GM18507 (cell line): ENCODE results near the gene CDYL2.

Source experiments
- DNase-seq: peaks from one replicate; pipeline ENCODE4 v3.0.0; 2011; ENCODE audit warnings: low read depth; ENCODE audit not compliant: insufficient read length; ENCODE audit errors: extremely low spot score
- FAIRE-seq: peaks from 2 replicates; lab custom pipeline; 2011; peaks lifted over from hg19 to GRCh38; lab: Jason Lieb, UNC

Gene CDYL2, protein sequence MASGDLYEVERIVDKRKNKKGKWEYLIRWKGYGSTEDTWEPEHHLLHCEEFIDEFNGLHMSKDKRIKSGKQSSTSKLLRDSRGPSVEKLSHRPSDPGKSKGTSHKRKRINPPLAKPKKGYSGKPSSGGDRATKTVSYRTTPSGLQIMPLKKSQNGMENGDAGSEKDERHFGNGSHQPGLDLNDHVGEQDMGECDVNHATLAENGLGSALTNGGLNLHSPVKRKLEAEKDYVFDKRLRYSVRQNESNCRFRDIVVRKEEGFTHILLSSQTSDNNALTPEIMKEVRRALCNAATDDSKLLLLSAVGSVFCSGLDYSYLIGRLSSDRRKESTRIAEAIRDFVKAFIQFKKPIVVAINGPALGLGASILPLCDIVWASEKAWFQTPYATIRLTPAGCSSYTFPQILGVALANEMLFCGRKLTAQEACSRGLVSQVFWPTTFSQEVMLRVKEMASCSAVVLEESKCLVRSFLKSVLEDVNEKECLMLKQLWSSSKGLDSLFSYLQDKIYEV

DNA sequence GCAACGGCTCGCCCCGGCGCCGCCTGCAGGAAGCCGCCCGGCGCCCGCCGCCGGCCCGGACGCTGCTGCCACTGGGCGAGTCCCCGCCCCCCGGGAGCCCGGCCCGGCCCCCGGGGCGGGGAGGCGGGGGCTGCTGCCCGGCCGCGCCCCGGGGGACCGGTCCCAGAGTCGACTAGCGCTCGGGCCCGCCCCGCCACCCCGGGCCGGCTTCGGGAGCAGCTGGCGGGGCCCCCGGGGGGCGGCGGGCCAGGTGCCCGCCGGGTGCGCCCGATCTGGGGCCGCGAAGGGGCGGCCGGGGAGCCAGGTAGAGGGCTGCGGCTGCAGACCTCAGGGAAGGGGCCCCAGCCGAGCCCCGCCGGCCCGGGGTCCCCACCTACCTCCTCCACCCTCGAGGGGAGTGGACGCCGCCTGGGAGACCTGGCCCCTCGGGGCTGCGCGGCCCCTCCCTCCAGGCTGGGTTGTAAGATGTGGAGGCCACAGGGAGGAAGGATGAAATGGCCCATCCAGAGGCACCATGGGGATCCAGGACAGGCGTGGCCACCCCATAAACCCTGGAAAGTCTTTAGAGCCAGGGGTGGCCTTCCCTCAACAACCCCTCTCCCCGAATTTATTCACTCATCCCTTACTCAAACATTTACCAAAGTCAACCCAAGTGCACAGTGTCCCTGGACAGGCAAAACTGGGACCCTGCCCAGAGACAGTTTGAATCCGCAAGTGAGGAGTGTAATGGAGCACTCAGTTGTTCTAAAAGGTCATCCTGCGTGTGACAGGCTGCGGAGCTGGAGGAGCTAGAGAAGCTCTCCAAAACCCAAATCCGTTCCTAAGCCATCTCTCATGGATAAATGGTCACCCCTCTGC, at the start of gene CDYL2:
CDYL2 (minus strand) TSS at position 73 of the 858 bp plus-strand sequence. CDS start 425 bp downstream, outside the sequence.
- DNase-seq, result peak; percentile 38

DNA sequence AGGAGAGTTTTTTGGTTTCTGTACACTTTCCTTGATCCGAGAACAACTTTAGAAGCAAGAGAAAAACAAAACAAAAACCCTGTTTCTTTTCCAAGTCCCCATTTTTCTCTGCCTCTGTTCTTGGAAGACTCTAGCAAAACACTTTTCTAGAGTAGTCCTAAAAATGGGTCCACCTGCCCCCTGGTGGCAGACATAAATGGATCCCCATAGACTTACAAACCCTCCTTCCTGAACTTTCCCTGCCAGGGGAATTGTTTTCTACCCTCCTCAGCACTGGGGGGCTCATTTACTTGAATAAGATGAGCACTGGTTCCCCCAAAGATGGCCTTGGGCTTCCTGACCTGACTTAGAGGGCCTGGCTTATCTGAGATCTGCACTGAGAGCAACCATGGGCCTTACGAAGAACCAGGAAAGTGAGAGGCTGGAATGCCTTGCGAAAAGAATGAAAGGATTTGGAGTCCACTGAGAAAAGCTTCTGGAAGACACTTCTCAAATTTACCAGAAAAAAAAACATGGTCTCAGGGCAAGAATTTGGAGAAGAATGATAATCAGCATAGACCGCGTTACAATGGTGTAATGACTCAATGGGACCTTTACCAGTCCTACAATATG, 48.0 kb upstream of the CDYL2 start:
- DNase-seq (no peak), FAIRE-seq (peak; percentile 47)

More for the DNA sequence above, at the start of gene CDYL2:
- FAIRE-seq, result no peak

DNA sequence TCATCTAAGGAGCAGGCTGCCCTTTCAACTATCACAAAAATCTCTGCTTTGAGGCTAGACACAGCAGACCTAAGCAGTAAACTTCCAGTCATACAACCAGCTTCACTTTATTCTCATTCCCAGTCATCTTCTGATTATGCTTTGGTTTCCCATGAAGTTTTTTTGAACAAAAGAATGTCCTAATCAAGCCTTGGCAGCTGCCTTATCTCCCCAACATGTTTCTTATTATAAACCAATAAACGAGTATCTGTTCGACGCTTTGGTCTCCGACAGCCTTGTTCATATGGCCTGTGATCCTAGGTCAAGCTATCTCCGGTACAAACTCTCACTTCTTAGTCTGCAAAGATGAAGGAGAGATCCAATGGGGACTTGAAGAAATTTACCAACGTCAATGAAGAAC, 47.4 kb upstream of the CDYL2 start:
- FAIRE-seq (no peak), DNase-seq (no peak)

DNA sequence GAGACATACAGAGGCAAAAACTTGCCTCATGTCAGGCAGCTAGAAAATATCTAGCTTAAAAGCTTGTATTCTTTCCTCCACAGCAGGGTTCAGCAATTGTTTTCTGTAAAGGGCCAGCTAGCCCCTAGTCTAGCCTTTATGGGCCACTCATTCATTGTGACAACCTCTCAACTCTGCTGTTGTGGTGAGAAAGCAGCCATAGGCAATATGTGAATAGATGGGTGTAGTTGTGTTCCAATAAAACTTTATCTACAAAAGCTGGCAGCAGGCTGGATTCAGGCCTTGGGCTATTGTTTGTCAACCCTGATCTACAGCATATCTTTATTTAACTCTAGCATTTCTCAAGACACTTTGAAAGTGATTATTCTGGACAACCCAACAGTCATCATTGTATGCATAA, 46.4 kb upstream of the CDYL2 start:
- DNase-seq, result no peak
- FAIRE-seq, result no peak

DNA sequence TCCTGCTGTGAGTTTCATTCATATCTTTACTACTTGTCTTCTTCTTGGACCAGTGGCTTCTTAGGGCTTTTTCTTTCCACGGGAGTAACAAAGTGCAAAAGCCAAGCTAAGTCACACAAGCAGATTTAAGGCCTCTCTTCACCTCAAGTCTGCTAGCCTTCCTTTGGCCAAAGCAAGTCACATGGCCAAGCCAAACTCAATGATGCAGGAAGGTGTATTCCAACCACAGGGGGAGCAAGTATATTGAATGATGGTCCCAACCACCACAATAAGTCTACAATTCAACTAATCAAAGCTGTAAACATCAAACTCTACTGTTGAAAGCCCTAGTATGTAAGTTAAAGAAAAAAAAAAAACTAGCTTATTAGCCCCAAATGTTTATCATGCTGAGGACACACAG, 44.5 kb upstream of the CDYL2 start:
- FAIRE-seq (no peak), DNase-seq (no peak)

DNA sequence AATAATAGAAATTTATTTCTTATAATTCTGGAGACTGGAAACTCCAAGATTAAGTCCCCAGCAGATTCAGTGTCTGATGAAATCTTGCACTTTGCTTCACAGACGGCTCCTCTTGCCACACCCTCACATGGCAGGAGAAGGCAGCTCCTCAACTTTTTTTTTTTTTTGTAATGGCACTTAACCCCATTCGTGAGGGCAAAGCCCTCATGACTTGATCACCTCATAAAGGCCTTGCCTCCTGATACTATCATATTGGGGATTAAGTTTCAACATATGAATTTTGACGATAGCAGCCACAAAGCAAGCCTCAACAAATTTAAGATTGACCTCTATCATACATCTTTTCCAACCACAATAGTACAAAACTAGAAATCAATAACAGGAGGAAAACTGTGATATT, 42.3 kb upstream of the CDYL2 start:
- DNase-seq, result no peak
- no peak for FAIRE-seq

DNA sequence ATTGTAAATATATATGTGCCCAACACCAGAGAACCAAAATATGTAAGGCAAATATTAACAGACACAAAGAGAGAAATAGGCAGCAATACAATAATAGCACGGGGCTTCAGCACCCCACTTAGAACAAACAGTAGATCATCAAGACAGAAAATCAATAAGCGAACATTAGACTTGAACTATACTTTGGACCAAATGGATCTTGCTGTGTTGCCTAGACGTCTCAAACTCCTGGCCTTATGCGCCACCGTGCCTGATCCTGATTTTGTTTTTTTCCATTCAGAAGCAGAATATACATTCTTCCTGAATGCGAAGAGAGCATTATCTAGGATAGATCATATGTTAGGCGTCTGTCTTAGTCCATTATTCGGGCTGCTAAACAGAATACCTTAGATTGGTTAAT, 41.9 kb upstream of the CDYL2 start:
- FAIRE-seq, result no peak
- no peak for DNase-seq

DNA sequence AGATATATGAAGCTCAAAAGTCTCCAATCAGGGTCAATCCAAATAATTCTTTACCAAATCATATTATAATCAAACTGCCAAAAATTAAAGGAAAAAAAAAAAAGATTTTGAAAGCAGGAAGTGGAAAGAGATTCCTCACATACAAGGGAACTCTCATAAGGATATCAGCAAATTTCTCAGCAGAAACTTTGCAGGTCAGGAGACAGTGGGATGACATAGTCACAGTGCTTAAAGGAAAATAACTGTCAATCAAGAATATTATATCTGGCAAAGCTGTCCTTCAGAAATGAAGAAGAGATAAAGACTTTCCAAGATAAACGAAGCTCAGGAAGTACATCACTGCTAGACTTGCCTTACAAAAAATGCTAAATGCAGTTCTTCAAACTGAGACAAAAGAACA, 40.0 kb upstream of the CDYL2 start:
- no peak for FAIRE-seq
- DNase-seq, result no peak

DNA sequence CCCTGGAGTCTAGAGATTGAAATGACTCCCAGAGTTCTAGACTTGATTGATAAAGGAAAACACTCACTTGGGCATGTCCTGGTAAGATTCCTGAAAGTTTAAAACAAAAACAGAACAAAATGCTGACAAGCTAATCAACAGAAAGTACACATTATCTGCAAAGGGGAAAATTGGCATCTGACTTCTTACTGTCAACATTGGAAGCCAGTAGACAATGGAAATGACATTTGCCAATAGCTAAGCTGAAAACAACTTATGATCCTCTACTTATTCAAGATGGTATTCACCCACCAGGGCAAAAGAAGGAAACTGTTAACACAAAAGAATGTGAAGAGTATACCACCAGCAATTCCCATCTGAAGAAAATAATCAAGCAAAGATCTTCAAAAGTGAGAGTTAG, 36.8 kb upstream of the CDYL2 start:
- FAIRE-seq (no peak), DNase-seq (no peak)

DNA sequence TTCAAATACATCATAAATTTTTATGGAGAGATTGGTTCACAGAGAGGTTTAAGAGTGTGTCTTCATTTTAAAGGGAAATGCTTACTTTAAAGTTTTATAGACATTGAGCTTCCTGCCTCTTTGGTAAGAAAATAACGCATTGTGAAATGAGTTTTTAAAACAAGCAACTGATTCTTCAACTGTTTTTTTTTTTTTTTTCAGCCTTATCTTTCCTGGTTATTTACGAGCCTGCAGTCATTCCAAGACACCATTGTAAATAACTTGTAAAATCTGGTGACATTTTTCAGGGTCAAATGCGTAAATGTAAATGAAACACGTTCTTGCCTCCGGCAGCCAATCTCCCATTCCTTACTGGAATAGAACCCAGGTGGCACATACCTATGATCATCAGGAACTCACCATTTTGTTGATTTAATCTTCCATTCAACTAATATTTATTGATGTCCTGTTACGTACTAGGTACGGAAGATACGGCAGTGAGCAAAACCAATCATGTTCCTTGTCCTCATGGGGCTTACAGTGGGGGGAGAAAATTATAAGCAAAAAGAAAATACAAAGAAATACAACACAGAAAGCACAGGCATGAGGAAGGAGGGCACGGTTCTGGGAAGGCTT, 33.2 kb upstream of the CDYL2 start:
- no peak for FAIRE-seq
- DNase-seq, result no peak

DNA sequence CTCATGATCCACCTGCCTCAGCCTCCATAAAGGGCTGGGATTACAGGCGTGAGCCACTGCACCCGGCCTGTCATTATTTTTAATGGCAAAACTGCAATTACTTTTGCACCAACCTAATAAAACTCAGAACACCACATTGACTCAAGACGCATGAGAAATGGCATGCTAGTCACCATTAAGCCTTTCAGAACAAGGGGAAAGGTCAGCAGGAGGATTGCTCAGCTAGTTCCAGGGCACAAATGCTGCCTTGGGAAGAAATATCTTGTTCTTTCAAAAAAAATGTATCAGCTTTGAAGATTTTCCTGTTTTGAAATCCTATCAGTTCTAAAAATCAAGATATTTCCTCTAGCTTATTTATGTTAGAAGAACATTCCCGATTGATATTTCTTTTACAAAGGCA, 32.4 kb upstream of the CDYL2 start:
- FAIRE-seq (no peak), DNase-seq (no peak)

DNA sequence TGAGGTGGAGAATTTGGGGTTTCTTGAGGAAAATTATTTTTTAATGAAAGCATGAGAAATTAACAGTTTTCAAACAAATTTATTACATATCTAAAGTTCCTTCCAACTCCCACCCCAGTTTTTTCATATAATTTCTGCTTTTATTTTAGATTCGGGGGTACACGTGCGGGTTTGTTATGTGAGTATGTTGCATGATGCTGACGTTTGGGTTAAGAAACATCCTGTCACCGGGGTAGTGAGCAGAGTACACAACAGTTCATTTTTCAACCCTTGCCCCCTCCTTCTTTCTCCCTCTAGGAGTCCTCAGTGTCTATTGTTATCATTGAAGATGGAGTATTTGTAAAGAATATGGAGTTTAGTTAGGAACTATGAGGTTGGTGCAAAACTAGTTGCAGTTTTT, 31.8 kb upstream of the CDYL2 start:
- DNase-seq, result no peak
- no peak for FAIRE-seq

DNA sequence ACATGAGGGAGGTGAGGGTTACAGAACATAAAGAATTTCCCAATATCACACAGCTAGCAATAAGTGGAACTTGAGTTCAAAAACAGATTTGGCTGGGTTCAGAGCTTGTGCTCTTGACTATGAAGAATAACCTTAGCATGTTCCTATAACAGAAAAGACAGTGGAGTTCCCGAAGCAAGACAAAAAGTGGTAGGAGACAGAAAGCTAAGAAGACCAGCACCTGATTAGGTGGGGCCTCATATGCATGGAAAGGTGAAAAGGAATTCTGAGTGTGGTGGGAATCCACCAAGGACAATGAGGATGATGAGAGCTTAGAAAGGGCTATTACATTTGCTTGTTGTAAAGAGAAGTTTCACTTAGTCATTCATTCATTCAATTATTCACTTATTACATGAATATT, 26.6 kb upstream of the CDYL2 start:
- no peak for DNase-seq
- FAIRE-seq, result no peak

DNA sequence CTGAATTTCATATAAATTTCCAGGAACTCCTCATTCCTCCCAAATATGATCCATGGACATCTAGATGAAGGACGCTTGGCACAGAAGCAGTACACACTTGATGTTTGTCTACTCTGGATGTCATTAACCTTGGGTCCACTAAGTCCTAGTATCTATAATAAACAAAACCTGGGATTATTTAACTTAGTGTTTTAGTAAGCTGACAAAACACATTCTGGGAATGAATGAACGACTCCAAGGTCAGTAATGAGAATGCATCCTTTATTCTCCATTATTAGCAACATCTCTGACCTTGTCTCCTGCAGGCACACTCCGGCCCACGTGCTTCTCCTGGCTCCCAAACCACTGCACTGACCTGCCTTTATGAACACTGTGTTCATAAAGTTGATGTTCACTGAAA, 24.1 kb upstream of the CDYL2 start:
- DNase-seq (no peak), FAIRE-seq (no peak)

DNA sequence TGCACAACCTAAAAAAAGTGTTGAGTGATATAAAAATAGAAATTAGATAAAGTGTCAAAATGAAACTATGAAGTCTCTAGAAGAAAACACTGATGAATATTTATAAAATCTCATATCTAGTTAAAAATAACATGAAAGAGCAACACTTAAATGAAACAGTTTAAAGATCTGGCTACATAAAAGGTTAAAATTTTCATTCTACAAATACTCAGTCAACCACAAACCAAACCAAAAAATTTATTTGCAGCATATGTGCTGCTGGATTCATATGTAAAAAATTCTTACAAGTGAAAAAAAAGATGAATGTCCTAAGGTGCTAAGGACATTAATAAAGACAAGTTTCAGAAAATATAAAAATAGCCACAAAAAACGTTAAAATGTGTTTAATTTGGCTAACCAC, 22.6 kb upstream of the CDYL2 start:
- FAIRE-seq (no peak), DNase-seq (no peak)

DNA sequence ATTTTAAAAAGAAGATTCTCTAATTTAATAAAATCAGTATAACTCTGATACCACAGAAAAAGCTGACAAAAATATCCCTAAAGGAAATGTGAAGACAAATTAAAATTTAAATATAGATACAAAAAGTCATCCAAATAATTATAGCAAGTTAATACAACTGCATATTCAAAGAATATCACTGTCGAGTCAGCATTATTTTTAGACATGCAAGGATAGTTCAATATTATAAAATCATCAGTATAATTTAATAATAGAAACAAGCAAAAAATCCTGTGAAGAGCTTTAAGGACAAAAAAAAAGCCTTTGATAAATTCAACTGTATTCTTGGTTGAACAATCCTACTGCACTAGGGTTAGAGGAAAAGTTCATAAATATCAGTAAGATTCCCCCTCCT, 21.0 kb upstream of the CDYL2 start:
- FAIRE-seq (no peak), DNase-seq (no peak)

DNA sequence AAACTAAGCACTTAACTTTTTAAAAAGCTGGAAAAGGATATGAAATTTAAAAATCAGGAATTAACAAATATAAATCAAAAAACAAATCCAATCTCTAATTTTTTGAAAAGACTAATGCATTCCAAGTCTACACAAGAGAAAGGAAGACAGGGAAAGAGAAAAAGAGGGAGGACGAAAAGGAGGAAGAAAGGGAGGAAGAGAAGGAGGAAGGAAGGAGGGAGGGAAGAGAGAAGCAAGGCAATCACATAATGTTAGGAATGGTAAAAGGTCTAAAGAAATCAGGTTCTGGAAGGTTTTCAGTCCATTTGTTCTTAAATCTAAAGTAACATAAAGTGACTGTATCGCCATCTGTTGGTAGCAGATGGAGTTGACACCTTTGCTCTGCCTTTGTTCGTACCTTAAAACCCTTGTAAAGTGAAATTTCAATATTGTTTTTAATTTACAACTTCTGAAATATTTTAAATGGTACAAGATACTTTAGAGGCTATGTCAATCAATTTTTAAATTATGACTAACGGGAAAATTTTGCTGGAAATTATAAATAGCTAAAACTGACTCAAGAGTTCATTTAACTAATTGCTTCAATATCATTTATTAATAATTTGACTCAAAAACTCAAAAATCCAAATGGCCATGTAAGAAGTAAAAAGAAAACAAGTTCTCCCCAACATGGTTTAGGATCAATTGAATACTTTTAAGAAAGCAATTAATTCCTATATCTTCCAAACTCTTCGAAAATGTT, 20.4 kb upstream of the CDYL2 start:
- peak; percentile 57 for FAIRE-seq
- DNase-seq, result peak; percentile 23

DNA sequence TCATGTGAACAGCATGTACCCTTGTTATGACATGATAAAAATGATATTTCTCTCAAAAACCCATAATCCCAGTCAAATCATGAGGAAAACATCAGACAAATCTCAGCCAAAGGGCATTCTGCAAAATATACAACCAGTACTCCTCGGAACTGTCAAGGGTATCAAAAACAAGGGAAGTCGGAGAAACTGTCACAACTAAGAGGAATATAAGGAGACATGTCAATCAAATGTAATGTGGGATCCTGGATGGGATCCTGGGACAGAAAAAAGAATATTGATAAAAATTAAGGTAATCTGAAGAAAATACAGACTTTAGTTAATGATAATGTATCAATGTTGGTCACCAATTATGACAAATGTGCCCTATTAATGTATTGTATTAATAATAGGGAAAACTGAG, 15.6 kb upstream of the CDYL2 start:
- FAIRE-seq, result no peak
- DNase-seq, result no peak

DNA sequence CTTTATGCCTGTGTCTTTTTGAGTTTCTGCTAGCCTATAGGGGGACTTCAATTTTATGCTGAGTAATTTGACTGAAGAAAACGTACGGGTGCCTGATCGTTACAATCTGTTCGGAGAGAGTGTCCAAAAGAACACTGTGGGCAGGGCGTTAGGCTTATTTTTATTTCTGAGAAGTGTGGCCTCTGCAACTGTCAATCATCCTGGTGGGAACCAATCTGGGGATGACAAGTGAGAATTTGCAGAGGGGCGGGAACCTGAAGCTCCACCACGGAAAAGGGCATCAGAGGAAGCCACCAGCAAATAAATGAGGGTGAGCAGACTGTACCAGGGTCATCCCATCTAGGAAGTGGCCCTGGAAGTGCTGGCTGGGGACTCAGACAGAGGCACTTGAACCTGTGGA, 12.0 kb upstream of the CDYL2 start:
- FAIRE-seq, result no peak
- DNase-seq, result no peak
